ENCODE data around the gene ABHD4.

Gene ABHD4

DNA sequence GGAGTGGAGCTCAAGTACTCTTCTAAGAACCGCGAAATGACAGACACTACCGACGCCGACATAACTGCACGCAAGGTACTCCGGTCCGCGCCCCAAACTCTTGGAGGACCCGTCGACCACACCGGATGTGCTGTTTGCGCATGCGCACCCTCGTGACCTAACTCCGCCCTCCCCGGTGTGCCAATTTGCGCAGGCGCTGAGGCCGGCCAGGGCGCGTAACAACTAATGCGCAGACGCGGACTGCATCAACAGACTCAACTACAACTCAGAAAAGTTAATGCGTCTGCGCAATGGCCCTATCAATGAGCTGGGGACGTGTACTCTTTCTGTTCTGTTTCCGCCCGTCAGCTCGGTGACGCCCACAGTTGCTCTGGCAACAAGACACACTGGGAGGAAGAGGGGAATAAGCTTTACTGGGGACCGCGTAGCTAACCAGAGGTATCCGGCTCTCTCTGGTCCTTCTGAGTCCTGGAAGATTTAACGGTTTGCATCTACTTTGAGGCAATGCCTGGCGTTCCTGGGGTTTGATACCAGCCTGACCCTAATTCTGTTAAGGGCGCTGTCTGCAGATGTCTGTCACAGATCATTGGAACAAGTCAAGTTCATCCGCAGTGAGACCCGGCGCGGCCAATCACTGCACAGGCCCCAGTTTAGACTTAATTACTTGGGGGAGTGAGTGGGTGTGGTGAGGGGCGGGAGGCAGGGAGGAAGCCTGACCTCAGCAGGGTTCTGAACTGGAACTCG is 8.8 kb upstream of the ABHD4 start, which contains the start of gene DAD1:
TSS of gene DAD1 (minus strand) at position 129 of the 744 bp plus-strand sequence. CDS start at position 62, 67 bp downstream.
- FAIRE-seq (peak; percentile 96), DNase-seq (ENCODE audit: insufficient read length, low spot score) (peak; percentile 86)
- TF ChIP-seq POLR2A (IDR thresholded peaks at IDR 0.05; ENCODE audit: low read depth, low read length), result peak; percentile 84

DNA sequence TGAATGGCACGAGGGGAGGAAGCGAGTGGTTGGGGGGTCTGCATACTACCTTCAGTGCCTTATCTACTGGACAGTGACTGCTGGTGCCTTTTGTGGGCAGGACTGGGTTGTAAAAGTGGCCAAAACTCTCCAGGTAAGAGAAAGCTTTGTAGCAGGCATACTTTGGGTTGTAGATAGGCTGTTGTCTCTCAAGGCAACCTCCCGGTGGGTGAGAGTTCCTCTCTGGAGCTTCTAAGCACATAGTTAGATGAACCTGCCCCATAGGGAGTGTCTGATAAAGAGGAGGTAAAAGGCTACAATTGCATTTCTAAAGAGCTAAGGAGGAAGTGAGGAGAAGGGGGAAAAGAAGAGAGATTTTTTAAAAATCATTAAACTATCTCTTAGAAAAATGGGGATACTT is 4.9 kb upstream of the ABHD4 start:
- FAIRE-seq (no peak), DNase-seq (ENCODE audit: insufficient read length, low spot score) (no peak)
- TF ChIP-seq POLR2A (IDR thresholded peaks at IDR 0.05; ENCODE audit: low read depth, low read length), result no peak

DNA sequence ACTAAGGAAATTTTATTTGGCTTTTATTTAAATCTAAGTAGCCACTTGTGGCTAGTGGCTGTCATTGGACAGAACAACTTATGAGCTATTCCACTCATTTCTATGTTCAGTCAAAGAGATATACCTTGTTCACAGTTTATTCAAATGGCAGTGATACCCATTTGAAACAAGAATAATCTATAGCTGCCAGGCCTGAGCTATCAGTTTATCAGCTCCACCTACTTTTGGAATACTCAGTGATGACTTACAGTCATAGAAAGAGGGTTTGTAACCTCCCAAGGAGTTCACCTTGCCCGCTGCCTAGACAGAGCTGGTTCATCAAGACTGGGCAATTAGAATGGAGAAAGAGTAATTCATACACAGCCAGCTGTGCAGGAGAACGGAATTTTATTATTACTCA is 4.5 kb upstream of the ABHD4 start:
- no peak for TF ChIP-seq POLR2A (IDR thresholded peaks at IDR 0.05; ENCODE audit: low read depth, low read length)
- no peak for FAIRE-seq

DNA sequence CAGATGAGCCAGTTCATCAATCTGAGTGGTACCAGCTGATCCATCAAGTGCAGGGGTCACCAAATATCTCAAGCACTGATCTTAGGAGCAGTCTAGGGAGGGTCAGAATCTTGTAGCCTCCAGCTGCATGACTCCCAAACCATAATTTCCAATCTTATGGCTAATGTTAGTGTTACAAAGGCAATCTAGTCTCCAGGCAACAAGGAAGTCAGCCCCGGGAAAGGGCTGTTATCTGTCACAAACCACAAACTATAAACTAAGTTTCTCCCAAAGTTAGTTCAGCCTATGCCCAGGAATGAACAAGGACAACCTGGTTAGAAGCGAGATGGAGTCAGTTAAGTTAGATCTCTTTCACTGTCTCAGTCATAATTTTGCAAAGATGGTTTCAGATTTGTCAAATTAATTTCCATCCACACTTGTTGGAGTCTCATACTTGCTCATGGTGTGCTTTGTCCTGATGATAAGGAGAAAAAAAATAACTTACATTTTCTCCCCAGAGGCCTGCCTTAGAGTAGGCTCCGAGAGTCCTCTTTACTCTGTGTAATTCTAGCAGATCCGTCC is 3.9 kb upstream of the ABHD4 start:
- FAIRE-seq (no peak), DNase-seq (ENCODE audit: insufficient read length, low spot score) (no peak)
- no peak for TF ChIP-seq POLR2A (IDR thresholded peaks at IDR 0.05; ENCODE audit: low read depth, low read length)

More for the DNA sequence above, 4.5 kb upstream of the ABHD4 start:
- no peak for DNase-seq (ENCODE audit: insufficient read length, low spot score)

DNA sequence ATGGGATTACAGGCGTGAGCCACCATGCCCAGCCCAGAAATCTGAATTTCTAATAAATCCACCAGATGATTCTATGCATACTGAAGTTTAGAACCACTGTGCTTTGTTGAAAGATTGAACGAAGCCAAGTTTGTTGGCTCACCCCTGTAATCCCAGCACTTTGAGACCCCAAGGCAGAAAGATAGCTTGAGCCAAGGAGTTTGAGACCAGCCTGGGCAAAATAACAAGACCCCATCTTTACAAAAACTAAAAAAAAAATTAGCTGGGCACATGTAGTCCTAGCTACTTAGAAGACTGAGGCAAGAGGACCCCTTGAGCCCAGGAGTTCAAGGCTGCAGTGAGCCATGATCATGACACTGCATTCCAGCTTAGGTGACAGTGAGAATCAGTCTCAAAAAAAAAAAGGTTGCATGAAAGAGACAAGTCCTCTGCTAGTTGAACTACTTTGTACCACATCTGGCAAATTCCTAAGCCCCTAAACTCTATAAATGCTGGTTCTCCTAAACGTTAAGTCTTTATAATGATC is 1.7 kb upstream of the ABHD4 start:
- FAIRE-seq (no peak), DNase-seq (ENCODE audit: insufficient read length, low spot score) (no peak)
- TF ChIP-seq POLR2A (IDR thresholded peaks at IDR 0.05; ENCODE audit: low read depth, low read length), result no peak

DNA sequence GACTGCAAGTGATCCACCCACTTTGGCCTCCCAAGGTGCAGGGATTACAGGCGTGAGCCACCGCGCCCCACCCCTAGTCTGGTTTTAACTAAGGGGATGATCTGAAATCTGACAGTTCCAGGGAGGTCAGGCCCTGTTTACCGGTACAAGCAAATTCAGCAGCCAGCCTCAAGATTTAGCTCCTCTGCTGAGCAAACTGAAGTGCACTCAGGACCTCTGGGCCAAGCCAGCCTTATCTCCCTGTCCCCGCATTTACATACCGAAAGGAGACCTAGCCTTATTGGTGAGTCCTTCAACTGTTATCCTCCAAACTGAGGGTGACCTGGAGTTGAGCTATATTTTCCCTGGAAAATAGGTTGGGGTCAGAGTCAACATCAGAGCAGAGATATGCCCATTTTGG is 835 bp upstream of the ABHD4 start:
- DNase-seq (ENCODE audit: insufficient read length, low spot score) (no peak), FAIRE-seq (no peak)
- TF ChIP-seq POLR2A (IDR thresholded peaks at IDR 0.05; ENCODE audit: low read depth, low read length), result no peak

DNA sequence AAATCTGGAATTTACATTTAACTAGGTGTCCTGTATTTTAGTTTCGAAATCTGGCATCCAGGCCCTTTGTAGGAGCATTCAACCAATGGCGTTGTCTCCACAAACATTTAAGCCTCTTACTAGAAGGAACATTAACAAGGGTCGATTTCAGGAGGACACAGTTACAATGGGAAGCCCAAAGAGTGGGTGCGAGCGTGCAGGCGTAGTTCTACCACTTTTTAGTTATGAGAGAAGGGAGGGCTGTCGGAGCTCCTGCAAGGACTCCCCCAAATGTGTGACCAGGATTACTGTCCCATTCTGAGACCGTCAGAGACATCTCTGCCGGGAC is 365 bp upstream of the ABHD4 start:
- DNase-seq (ENCODE audit: insufficient read length, low spot score) (no peak), FAIRE-seq (no peak)
- no peak for TF ChIP-seq POLR2A (IDR thresholded peaks at IDR 0.05; ENCODE audit: low read depth, low read length)

DNA sequence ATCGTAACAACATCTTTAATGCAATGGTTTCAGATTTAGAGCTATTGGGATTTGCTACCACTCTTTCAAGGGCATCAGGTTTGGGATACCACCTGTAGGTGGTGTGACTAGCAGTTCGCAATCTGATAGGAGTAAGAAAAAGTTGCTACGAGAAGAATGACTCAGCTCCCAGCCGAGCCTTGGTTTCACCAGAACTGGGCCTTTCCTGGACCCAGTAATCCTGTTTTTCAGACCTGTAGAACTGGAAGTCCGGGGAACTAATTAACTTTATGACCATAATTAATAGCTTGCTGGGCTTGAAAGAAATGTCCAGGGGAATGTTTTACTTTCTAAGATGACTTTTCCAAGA is 770 bp downstream of the ABHD4 start:
- DNase-seq (ENCODE audit: insufficient read length, low spot score) (peak; percentile 32), FAIRE-seq (no peak)
- TF ChIP-seq POLR2A (IDR thresholded peaks at IDR 0.05; ENCODE audit: low read depth, low read length), result no peak

DNA sequence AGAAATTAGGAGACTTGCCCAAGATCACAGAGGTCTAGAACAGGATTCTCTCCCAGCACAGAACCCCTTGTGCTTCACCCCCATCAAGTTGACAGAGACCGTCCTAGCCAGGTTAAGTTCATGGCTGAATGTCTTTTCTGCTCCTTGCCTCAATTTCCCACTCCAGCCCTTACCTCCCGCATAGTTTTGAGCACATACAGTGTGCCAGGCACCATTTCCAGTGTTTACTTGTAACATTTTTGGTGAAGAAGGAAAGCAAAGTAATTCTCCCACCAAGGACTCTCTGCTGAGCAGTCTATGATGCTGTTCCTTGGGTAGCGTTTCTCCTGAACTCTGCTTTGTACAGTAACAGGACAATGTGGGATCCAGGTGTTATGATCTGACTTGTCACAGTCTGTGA is 1.2 kb downstream of the ABHD4 start:
- FAIRE-seq (no peak), DNase-seq (ENCODE audit: insufficient read length, low spot score) (no peak)
- TF ChIP-seq POLR2A (IDR thresholded peaks at IDR 0.05; ENCODE audit: low read depth, low read length), result no peak

DNA sequence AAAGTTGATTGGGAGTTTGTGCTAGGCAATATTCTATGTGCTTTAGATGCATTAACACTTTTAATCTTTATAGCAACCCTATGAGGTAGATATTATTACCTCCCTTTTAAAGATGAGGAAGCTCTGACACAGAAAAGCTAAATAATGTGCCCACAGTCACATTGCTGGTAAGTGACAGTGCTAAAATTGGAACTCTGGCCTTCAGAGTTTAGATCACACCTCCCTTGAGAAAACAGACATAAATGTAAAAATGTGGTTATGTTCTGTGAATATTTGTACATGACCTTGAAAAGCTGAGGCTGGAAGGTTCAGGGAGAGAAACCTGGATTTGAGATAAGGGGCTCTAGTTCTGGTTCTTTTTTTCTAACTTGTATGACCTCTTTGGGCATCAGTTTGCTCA is 1.9 kb downstream of the ABHD4 start:
- TF ChIP-seq POLR2A (IDR thresholded peaks at IDR 0.05; ENCODE audit: low read depth, low read length), result no peak
- DNase-seq (ENCODE audit: insufficient read length, low spot score) (no peak), FAIRE-seq (no peak)

DNA sequence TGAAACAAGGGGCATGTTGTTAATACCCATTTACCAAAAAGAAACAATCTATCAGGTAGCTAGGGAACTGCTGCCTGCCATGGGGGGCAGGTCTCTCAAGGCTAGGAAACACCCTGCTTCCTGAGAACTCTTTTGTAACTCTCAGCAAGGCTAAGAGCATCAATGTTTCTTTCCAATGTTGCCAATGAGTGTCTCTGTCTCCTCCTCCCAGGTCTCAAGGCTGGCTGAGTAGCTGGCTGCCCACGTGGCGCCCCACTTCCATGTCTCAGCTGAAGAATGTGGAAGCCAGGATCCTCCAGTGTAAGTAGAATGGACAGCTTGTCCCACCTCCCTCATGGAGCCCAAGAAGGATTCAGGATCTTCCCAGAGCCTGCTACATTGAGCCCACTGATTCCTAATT is 3.4 kb downstream of the ABHD4 start:
- DNase-seq (ENCODE audit: insufficient read length, low spot score) (no peak), FAIRE-seq (no peak)
- no peak for TF ChIP-seq POLR2A (IDR thresholded peaks at IDR 0.05; ENCODE audit: low read depth, low read length)

DNA sequence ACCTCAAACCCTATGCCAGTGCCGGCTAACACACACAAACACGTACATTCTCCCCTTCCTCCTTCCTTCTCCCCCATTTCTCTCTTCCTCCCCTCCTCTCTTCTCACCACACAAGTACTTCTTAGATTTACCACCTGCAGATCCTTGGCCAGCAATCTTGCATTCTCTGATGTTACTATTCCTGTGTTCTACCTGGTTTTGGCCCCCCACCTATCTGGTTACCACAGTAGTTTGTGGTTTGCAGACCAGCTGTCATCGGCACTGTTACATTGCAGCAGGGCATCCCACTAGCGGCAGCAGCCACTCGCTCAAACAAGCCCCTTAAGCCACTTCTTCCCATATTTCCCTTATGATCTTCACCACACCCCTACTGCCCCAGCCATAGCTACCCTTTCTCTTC is 3.9 kb downstream of the ABHD4 start:
- FAIRE-seq (no peak), DNase-seq (ENCODE audit: insufficient read length, low spot score) (no peak)
- no peak for TF ChIP-seq POLR2A (IDR thresholded peaks at IDR 0.05; ENCODE audit: low read depth, low read length)

DNA sequence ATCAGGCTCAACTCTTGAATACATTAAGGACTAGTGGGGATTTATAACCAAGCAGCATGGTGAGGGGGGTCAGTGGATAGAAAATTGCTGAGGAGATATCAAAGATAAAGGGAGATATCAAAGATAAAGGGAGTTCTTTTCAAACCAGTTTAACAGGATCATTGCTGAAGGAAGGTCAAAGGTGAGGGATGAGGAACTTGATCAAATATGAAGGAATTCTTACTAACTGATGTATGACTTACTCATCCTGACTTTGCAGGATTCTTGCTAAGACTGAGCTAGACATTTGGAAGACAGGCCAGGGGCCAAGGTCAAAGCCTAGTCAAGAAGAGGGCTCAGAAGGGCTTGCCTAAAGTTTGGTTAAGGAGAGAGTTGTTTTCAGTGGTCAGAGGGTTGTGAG is 4.8 kb downstream of the ABHD4 start:
- no peak for FAIRE-seq

DNA sequence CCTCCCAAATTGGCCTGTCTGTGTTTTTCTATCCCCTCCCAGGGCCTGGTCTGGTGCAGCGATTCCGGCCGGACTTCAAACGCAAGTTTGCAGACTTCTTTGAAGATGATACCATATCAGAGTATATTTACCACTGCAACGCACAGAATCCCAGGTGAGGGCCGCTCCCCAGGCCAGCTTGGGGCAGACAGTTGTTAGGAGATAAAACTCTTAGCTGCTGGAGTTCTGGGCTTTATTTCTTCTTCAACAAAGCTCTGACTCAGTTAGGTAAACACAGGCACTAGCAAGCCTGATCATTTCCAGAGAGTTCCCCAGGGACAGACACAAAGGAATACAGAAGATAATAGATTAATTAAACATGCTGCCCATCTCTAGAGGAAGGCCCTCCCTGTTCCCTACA is 8.3 kb downstream of the ABHD4 start:
- no peak for DNase-seq (ENCODE audit: insufficient read length, low spot score)
- FAIRE-seq, result no peak
- no peak for TF ChIP-seq POLR2A (IDR thresholded peaks at IDR 0.05; ENCODE audit: low read depth, low read length)

More for the DNA sequence above, 4.8 kb downstream of the ABHD4 start:
- DNase-seq (ENCODE audit: insufficient read length, low spot score), result no peak
- TF ChIP-seq POLR2A (IDR thresholded peaks at IDR 0.05; ENCODE audit: low read depth, low read length), result no peak

DNA sequence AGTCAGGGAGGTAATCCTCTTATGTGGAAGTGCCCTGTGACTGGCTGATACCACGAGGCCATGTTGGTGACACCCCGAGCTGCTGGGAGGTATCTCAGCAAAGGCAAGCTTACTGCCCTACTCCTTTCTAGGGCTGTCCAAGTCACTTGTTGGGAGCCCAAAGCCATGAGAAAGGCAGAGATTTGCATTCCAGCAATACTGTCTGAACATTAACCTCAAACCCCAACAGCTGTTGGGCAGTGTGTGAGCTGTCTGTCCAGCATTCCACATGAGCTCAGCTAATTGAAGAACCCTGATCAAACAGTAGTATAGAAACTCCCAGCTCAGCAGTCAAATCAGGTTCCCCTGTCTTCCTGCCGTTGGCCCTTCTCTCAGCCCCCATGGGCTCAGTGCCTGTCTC is 9.2 kb downstream of the ABHD4 start:
- no peak for TF ChIP-seq POLR2A (IDR thresholded peaks at IDR 0.05; ENCODE audit: low read depth, low read length)
- no peak for DNase-seq (ENCODE audit: insufficient read length, low spot score)
- no peak for FAIRE-seq

Measured in H54 (cell line).